Measurements from ENCODE around the gene TNRC18. TPM values are rescaled to one million over a fixed set of nuclear protein-coding genes. Genes with fewer than 3 reads are reported as not detected.

The TNRC18 gene
- polyA plus RNA-seq, 10 donors, result 37.1 to 84.0 (median 46.2) TPM

- no peak for DNase-seq
Measured at GRCh38 chr7:5451391-5451790, 27.8 kb upstream of the TNRC18 start.

GRCh38 chr7:5450549-5451327, 27.1 kb upstream of the TNRC18 start:
- DNase-seq, result peak; percentile 41 to 85 (median 67)

GRCh38 chr7:5448378-5449037, 24.9 kb upstream of the TNRC18 start:
- DNase-seq, result peak in 2 of 3 donors; percentile 55 to 71

- peak in 1 of 3 donors; percentile 48 for DNase-seq
Measured at GRCh38 chr7:5445981-5446594, 22.5 kb upstream of the TNRC18 start.

- no peak for DNase-seq
Measured at GRCh38 chr7:5443678-5444077, 20.0 kb upstream of the TNRC18 start.

- DNase-seq, result no peak
Measured at GRCh38 chr7:5442757-5443305, 19.2 kb upstream of the TNRC18 start.

- no peak for DNase-seq
Measured at GRCh38 chr7:5441840-5442503, 18.3 kb upstream of the TNRC18 start.

- DNase-seq, result no peak
Measured at GRCh38 chr7:5439572-5440496, 16.2 kb upstream of the TNRC18 start.

GRCh38 chr7:5439209-5439571, 15.6 kb upstream of the TNRC18 start:
- DNase-seq, result no peak

GRCh38 chr7:5437987-5438386, 14.4 kb upstream of the TNRC18 start:
- no peak for DNase-seq

GRCh38 chr7:5437348-5437892, 13.8 kb upstream of the TNRC18 start:
- DNase-seq, result no peak

- DNase-seq, result no peak
Measured at GRCh38 chr7:5436003-5436678, 12.5 kb upstream of the TNRC18 start.

GRCh38 chr7:5435291-5436002, 11.8 kb upstream of the TNRC18 start:
- no peak for DNase-seq

GRCh38 chr7:5433181-5433580, 9.5 kb upstream of the TNRC18 start:
- no peak for DNase-seq

- DNase-seq, result no peak
Measured at GRCh38 chr7:5432691-5433090, 9.1 kb upstream of the TNRC18 start.

GRCh38 chr7:5431560-5432015, 8.0 kb upstream of the TNRC18 start:
- DNase-seq, result no peak

- DNase-seq, result no peak
Measured at GRCh38 chr7:5430612-5430947, 6.9 kb upstream of the TNRC18 start.

- peak in 2 of 3 donors; percentile 59 to 76 for DNase-seq
Measured at GRCh38 chr7:5429857-5430611, 6.4 kb upstream of the TNRC18 start.
